Stimulated activated naive B cell treated with anti-CD40 and anti-IgM and Interleukin-4, amounts not matched to agents 10 μg/mL and 1 μg/mL and 100 μg/mL, for 72 hours (primary cell): ENCODE measurements around the gene KIFAP3.
"Not testable (repeated sequence)": the region's sequence is repeated elsewhere in the genome, so short reads cannot be mapped to it uniquely, and the experiment has no call there.

ENCODE experiments used
- ATAC-seq, 2 donors: fragments of 150-1000 bp; cut with Tn5 transposase; replicated peaks; 2 replicates each; pipeline ENCODE4 v1.10.0; 2021; ENCODE audit warnings: moderate library complexity in 1 of 2
- DNase-seq: peaks from one replicate; pipeline ENCODE4 v3.0.0; 2021
- H3K27ac Mint-ChIP-seq: one replicate; pipeline ENCODE4 v1.8.0; 2022; ENCODE audit warnings: mild to moderate bottlenecking, mixed read lengths
- H3K27me3 Mint-ChIP-seq, 2 donors: one replicate each; pipeline ENCODE4 v1.8.0; 2022; ENCODE audit warnings: mixed read lengths in 2 of 2
- H3K36me3 Mint-ChIP-seq, 2 donors: one replicate each; pipeline ENCODE4 v1.8.0; 2022; ENCODE audit warnings: mixed read lengths in 2 of 2, mild to moderate bottlenecking in 1 of 2
- H3K4me1 Mint-ChIP-seq, 2 donors: one replicate each; pipeline ENCODE4 v1.8.0; 2022; ENCODE audit warnings: mixed read lengths in 2 of 2, mild to moderate bottlenecking in 1 of 2
- H3K4me3 Mint-ChIP-seq, 2 donors: one replicate each; pipeline ENCODE4 v1.8.0; 2022; ENCODE audit warnings: mild to moderate bottlenecking in 2 of 2, mixed read lengths in 2 of 2, moderate library complexity in 1 of 2
- H3K9me3 Mint-ChIP-seq, 2 donors: one replicate each; pipeline ENCODE4 v1.8.0; 2022; ENCODE audit warnings: mixed read lengths in 2 of 2, mild to moderate bottlenecking in 1 of 2

KIFAP3 gene

DNA sequence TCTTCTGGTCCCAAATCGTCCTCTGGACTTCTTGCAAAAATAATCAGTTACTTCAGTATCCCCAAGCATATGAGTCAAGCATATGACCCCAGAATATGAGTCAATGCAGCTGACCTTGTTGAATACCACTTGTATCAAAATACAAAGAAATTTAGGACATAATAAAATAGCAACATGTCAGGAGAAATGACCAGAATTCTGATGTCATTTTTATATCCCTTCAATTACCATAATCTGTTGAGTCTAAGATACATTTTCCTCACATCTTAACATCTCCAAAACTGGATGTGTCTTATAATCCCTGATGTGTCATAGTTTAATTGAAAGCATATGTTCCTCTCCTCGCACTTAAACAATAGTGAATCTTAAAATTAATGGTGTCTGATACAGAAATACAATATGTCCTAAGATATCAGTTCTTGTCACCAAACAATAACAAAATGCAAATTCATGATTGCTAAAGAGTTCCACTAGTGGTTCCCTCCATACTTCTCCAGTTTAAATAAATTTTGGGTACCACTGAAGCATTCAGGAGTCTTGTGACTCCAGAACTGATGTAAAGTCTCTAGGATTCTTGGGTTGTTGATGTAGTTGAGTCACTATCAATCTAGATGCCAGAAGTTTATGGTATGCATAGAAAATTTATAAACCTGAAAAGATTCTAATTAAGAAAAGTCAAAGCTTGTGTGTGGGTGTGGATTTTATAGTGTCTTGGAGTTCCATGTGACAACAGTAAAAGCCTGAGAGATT, 41.8 kb downstream of the KIFAP3 start:
- Mint-ChIP-seq H3K27me3 (no peaks in the 10 kb centered on the region), H3K36me3 (peaks cover 14 to 22% of the 10 kb centered on the region in 2 donors), H3K4me1 (peaks cover 3 to 4% of the 10 kb centered on the region in 2 donors), H3K27ac (no peak overlapping the region), H3K4me3 (no peak overlapping the region), H3K9me3 (peaks cover 0 to 4% of the 10 kb centered on the region in 2 donors)
- ATAC-seq (no peak), DNase-seq (no peak)

GRCh38 chr1:170030212-170030611, 44.3 kb downstream of the KIFAP3 start:
- H3K27me3 Mint-ChIP-seq = no peaks in the 10 kb centered on the region
- H3K4me1 Mint-ChIP-seq = peaks cover 3 to 4% of the 10 kb centered on the region in 2 donors
- H3K27ac Mint-ChIP-seq = no peak overlapping the region
- ATAC-seq (no peak), DNase-seq (no peak)
- no peak overlapping the region for H3K4me3 Mint-ChIP-seq
- H3K36me3 Mint-ChIP-seq = peaks cover 20 to 30% of the 10 kb centered on the region in 2 donors
- peaks cover 7 to 14% of the 10 kb centered on the region in 2 donors for H3K9me3 Mint-ChIP-seq

DNA sequence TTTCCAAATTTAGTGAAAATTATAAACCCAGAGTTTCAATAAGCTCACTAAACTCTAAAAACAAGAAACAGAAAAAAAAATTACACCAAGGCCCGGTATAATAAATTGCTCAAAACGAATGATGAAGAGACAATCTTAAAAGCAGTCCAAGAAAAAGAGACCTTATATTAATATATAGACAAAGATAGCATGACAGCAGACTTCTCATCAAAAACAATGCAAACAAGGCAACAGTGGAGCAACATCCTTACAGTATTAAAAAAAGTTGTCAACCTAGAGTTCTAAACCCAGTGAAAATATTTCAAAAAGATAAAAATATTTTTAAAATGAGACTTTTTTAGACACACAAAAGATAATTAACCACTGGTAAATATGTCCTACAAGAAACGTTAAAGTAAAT, 46.7 kb downstream of the KIFAP3 start:
- peaks cover 23 to 29% of the 10 kb centered on the region in 2 donors for H3K36me3 Mint-ChIP-seq
- DNase-seq = no peak

GRCh38 chr1:170020859-170021258, 53.6 kb downstream of the KIFAP3 start:
- Mint-ChIP-seq H3K36me3 (peaks cover 19 to 32% of the 10 kb centered on the region in 2 donors), H3K4me1 (no peaks in the 10 kb centered on the region), H3K27me3 (no peaks in the 10 kb centered on the region), H3K9me3 (peaks cover 2 to 5% of the 10 kb centered on the region in 2 donors), H3K4me3 (no peak overlapping the region), H3K27ac (no peak overlapping the region)
- ATAC-seq (no peak), DNase-seq (no peak)

More for the DNA sequence above, 46.7 kb downstream of the KIFAP3 start:
- no peak overlapping the region for H3K4me3 Mint-ChIP-seq
- peaks cover 3 to 4% of the 10 kb centered on the region in 2 donors for H3K4me1 Mint-ChIP-seq
- H3K9me3 Mint-ChIP-seq = peaks cover 7 to 14% of the 10 kb centered on the region in 2 donors
- no peaks in the 10 kb centered on the region for H3K27me3 Mint-ChIP-seq
- no peak overlapping the region for H3K27ac Mint-ChIP-seq
- ATAC-seq = no peak

DNA sequence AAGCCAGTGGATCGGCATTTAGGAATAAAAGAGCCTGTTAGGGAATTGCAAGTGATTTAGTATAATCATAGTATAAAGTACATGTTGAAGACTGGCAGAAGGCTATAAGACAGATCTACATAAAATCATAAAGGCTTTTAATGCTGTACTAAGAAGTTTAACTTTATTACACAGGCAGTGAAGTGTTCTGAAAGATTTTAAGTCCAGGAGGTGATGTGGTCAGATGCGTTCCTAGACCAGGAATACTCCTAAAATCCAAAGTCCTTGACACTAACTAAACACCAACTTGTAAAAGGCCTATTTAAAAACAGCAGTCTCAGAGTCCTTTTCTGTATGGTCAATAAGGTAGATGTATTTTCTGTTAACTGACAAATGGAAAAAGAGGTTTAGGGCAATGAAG, 57.0 kb downstream of the KIFAP3 start:
- Mint-ChIP-seq H3K27me3 (no peaks in the 10 kb centered on the region), H3K4me1 (no peaks in the 10 kb centered on the region), H3K27ac (no peak overlapping the region), H3K9me3 (peaks cover 2 to 5% of the 10 kb centered on the region in 2 donors), H3K36me3 (peaks cover 13 to 35% of the 10 kb centered on the region in 2 donors), H3K4me3 (no peak overlapping the region)
- no peak for ATAC-seq
- no peak for DNase-seq

DNA sequence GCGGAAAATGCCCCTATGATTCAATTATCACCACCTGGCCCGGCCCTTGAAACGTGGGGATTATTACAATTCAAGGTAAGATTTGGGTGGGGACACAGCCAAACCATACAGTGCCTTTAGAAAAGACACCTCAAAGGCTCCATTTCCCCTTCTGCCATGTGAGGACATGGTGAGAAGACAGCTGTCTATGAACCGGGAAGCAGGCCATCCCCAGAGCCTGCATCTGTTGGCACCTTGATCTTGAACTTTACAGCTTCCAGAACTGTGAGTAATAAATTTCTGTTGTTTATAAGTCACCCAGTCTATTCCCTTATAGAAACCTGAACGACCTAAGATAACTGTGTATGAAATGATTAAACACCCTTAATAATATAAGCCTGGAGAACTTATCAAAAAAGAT, 61.6 kb downstream of the KIFAP3 start:
- Mint-ChIP-seq H3K36me3 (peaks cover 19 to 24% of the 10 kb centered on the region in 2 donors), H3K4me3 (no peak overlapping the region), H3K4me1 (no peaks in the 10 kb centered on the region), H3K27me3 (no peaks in the 10 kb centered on the region), H3K9me3 (peaks cover 0 to 6% of the 10 kb centered on the region in 2 donors), H3K27ac (no peak overlapping the region)
- DNase-seq (no peak), ATAC-seq (no peak)

GRCh38 chr1:170010443-170010842, 64.1 kb downstream of the KIFAP3 start:
- Mint-ChIP-seq H3K4me1 (no peaks in the 10 kb centered on the region), H3K36me3 (peaks cover 21% of the 10 kb centered on the region in 2 donors), H3K4me3 (no peak overlapping the region), H3K27ac (no peak overlapping the region), H3K27me3 (no peaks in the 10 kb centered on the region), H3K9me3 (peaks cover 0 to 12% of the 10 kb centered on the region in 2 donors)
- ATAC-seq (no peak), DNase-seq (no peak)

- no peak overlapping the region for H3K4me3 Mint-ChIP-seq
- no peak for DNase-seq
- H3K36me3 Mint-ChIP-seq = peaks cover 19 to 21% of the 10 kb centered on the region in 2 donors
- no peak overlapping the region for H3K27ac Mint-ChIP-seq
- no peaks in the 10 kb centered on the region for H3K4me1 Mint-ChIP-seq
- peaks cover 0 to 12% of the 10 kb centered on the region in 2 donors for H3K9me3 Mint-ChIP-seq
- no peaks in the 10 kb centered on the region for H3K27me3 Mint-ChIP-seq
- no peak for ATAC-seq
These were observed 64.9 kb downstream of the KIFAP3 start for GRCh38 chr1:170009551-170009950.

- H3K4me1 Mint-ChIP-seq, ATAC-seq, H3K27ac Mint-ChIP-seq, H3K27me3 Mint-ChIP-seq, H3K4me3 Mint-ChIP-seq, DNase-seq: not testable (repeated sequence)
- Mint-ChIP-seq H3K36me3 (peaks cover 15 to 19% of the 10 kb centered on the region in 2 donors), H3K9me3 (peaks cover 0 to 12% of the 10 kb centered on the region in 2 donors)
These were observed 65.8 kb downstream of the KIFAP3 start for GRCh38 chr1:170008745-170009144.

DNA sequence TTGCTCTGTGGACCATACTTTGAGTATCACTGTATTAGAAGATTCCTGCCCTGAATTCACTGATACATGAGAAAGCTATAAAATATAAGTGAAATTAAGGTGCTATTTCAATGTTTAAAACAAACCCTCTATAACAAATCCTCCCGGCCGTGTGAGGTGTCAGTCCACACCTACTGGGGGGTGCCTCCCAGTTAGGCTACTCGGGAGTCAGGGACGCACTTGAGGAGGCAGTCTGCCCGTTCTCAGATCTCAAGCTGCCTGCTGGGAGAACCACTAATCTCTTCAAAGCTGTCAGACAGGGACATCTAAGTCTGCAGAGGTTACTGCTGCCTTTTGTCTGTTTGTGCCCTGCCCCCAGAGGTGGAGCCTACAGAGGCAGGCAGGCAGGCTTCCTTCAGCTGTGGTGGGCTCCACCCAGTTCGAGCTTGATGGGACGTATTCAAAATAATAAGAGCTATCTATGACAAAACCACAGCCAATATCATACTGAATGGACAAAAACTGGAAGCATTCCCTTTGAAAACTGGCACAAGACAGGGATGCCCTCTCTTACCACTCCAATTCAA, 71.1 kb downstream of the KIFAP3 start:
- not testable (repeated sequence) for H3K27me3 Mint-ChIP-seq, H3K27ac Mint-ChIP-seq, ATAC-seq, H3K9me3 Mint-ChIP-seq, H3K4me1 Mint-ChIP-seq, H3K4me3 Mint-ChIP-seq, DNase-seq
- H3K36me3 Mint-ChIP-seq = peaks cover 8 to 12% of the 10 kb centered on the region in 2 donors

DNA sequence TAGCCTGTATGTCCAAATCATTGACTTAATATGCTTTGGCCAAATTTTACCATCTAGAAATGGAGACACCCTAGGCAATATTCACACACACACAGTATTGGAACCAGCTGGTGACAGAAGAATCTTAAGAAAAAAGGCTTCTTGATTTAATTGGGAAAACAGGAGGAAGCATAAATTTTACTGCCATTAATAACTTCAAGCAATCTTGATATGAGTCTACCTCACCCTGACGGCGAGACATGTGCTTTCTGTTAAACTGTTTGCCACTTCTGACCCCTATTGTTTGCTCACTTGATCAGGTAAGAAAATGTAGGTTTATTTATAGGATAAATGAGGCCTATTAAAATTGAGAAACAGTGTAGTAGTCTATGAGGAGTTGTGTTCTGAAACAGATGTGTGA, 73.2 kb downstream of the KIFAP3 start:
- DNase-seq = no peak
- H3K27ac Mint-ChIP-seq = no peak overlapping the region
- no peak for ATAC-seq
- H3K27me3 Mint-ChIP-seq = no peaks in the 10 kb centered on the region
- peaks cover 0 to 8% of the 10 kb centered on the region in 2 donors for H3K36me3 Mint-ChIP-seq
- no peaks in the 10 kb centered on the region for H3K9me3 Mint-ChIP-seq
- no peaks in the 10 kb centered on the region for H3K4me1 Mint-ChIP-seq
- H3K4me3 Mint-ChIP-seq = no peak overlapping the region

- Mint-ChIP-seq H3K27ac (no peak overlapping the region), H3K36me3 (peaks cover 0 to 8% of the 10 kb centered on the region in 2 donors), H3K4me3 (no peak overlapping the region), H3K9me3 (no peaks in the 10 kb centered on the region), H3K27me3 (no peaks in the 10 kb centered on the region), H3K4me1 (no peaks in the 10 kb centered on the region)
- ATAC-seq (no peak), DNase-seq (no peak)
These were observed 74.7 kb downstream of the KIFAP3 start for GRCh38 chr1:169999761-170000160.

- DNase-seq = no peak
These were observed 75.2 kb downstream of the KIFAP3 start for GRCh38 chr1:169999331-169999741.

GRCh38 chr1:169995993-169996392, 78.5 kb downstream of the KIFAP3 start:
- ATAC-seq = no peak
- Mint-ChIP-seq H3K27me3 (no peaks in the 10 kb centered on the region), H3K4me3 (no peak overlapping the region), H3K27ac (no peak overlapping the region), H3K9me3 (peaks cover 2 to 3% of the 10 kb centered on the region in 2 donors), H3K36me3 (peaks cover 3 to 11% of the 10 kb centered on the region in 2 donors), H3K4me1 (no peaks in the 10 kb centered on the region)
- DNase-seq = no peak

More at GRCh38 chr1:169999331-169999741, 75.2 kb downstream of the KIFAP3 start:
- Mint-ChIP-seq H3K27ac (no peak overlapping the region), H3K4me3 (no peak overlapping the region), H3K36me3 (peaks cover 0 to 8% of the 10 kb centered on the region in 2 donors), H3K27me3 (no peaks in the 10 kb centered on the region), H3K4me1 (no peaks in the 10 kb centered on the region), H3K9me3 (no peaks in the 10 kb centered on the region)
- ATAC-seq = no peak

GRCh38 chr1:169989246-169989645, 85.2 kb downstream of the KIFAP3 start:
- H3K9me3 Mint-ChIP-seq = peaks cover 2 to 4% of the 10 kb centered on the region in 2 donors
- H3K4me1 Mint-ChIP-seq = no peaks in the 10 kb centered on the region
- DNase-seq (no peak), ATAC-seq (no peak)
- H3K4me3 Mint-ChIP-seq = no peak overlapping the region
- H3K36me3 Mint-ChIP-seq = peaks cover 3 to 4% of the 10 kb centered on the region in 2 donors
- H3K27me3 Mint-ChIP-seq = no peaks in the 10 kb centered on the region
- H3K27ac Mint-ChIP-seq = no peak overlapping the region
